NCI-H774 (cell line): ENCODE measurements around the gene CPSF4.
A peak's percentile ranks its signal among the peaks of the same experiment; 100 is the strongest.

ENCODE experiments used
- DNase-seq: peaks from one replicate; lab custom pipeline; 2025; lab: John Stamatoyannopoulos, UW

CPSF4 gene

DNA sequence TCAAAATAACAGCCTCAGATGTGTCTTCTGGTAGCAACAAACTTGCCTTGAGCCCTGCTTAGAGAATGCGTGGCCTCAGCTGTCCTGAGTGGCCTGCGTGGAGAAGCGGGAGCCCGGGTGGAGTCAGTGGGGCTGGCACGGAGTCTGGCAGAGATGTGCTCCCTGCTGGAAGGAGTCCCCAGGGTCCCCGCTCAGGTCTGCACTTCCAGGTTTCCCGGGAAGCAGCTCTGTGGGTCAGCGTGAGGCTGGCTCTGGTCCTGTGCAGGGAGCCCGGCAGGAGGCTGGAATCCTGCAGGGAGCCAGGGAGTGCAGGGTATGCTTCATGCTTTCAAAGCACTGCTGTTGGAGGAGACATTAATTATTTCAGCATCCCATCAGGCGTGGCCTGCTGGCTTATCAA, 10.1 kb downstream of the CPSF4 start:
- DNase-seq: no peak

GRCh38 chr7:99449326-99449725, 10.6 kb downstream of the CPSF4 start:
- no peak for DNase-seq

DNA sequence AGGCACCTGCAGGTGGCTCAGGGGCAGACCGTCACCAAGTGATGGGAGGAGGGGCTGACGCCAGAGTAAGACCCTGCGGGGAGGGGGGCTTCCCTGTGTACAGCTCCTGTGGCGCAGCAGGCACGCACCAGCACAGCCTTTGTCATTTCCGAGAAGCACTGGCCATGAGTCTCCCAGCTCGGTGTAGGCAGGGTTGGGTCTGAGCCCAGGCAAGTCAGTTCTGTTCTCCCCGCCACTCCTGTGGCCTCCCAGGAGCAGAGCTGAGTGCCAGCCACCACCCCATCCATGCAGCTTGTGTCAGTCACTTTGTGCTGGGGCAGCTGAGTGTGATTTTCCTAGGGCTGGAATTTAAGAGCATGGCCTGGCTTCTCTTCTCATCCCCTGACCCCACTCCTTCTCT, 13.2 kb downstream of the CPSF4 start:
- DNase-seq: no peak

- DNase-seq: no peak
These were observed 13.8 kb downstream of the CPSF4 start for GRCh38 chr7:99452541-99452940.

DNA sequence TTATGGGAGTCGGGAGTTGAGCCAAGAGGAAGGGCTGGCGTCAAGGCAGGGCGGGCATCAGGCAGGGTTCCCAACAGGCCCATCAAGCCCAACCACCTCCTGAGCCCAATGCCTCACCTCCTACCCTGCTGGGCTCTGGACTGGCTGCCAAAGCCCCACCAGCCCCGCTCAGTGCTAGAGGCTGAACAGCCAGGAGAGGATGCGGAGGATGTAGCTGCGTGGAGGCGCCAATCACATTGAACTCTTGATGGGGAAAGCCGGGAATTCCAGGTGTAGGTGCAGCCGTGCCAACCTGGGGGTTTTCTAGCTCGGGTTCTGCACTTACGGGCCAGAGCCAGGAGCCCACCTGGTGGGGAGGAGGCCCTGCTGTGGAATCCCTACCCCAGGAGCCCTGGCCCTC, 14.4 kb downstream of the CPSF4 start:
- no peak for DNase-seq

GRCh38 chr7:99455874-99456273, 17.1 kb downstream of the CPSF4 start:
- DNase-seq: no peak

- no peak for DNase-seq
These were observed 17.5 kb downstream of the CPSF4 start for GRCh38 chr7:99456288-99456687.

DNA sequence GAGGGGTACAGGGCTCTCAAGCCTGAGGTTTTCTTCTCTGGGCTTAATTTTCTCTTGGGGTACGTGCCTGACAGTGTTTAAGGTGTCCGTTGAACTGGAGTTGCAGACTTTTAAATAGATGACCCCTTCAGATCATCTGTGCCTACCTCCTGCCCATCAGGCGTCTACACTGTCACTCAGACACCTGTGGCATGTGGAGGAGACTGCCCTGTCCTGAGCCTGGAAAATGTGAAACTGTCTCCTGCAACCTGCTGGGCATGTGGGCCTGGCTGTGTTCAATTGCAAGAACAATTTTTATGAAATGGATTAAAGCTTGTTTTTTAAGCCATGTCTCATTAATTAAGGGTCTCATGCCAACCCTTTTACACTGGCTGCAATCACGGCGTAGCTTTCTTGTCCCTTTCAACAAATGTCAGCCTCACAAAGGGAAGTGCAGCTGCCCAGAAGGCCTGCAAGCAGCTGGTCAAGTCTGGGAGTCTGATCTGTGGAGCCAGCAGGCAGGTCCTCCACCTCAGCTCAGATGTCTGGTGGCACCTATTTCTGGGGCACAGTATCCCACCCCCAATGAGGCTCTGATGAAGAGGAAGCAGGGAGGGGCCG, 18.4 kb downstream of the CPSF4 start:
- DNase-seq: no peak

- DNase-seq: no peak
These were observed 19.1 kb downstream of the CPSF4 start for GRCh38 chr7:99457650-99458493.

DNA sequence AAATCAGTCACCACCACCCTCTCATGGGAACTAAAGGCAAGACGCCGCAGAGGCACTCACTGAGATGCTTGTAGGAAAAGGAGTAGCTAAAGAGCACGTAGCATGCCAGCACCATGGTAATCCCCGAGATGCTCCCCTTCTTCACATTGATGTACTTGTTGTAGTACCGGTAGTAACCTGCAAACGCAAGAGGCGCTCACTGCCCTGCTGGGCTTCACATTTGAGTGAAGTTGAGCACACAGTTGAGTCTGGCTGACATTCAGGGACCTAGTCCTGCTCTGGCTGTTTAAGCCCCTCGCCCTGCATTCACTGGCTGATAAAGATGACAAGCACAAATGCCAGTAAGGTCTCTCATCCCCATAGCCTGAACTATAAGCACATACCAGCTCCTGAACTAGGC, 20.3 kb downstream of the CPSF4 start:
- no peak for DNase-seq

DNA sequence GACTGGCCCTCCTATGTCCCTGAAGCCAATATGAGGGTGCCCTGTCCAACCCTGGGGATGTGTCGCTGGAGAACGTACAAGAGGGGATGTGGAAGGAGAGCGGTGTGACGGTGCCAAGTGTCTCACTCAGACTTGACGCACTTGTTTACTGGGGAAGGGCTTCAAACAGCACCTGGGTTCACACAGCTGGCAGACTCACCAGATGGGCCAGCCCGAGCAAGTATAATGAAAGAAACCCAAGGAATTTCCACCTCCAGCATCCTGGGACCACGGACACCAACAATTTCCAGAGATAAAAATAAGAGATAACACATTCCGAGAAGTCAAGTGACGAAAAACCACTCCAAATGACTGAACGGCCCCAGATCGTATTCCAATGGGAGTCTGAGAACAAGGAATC, 21.9 kb downstream of the CPSF4 start:
- no peak for DNase-seq

GRCh38 chr7:99461221-99461620, 22.5 kb downstream of the CPSF4 start:
- no peak for DNase-seq

DNA sequence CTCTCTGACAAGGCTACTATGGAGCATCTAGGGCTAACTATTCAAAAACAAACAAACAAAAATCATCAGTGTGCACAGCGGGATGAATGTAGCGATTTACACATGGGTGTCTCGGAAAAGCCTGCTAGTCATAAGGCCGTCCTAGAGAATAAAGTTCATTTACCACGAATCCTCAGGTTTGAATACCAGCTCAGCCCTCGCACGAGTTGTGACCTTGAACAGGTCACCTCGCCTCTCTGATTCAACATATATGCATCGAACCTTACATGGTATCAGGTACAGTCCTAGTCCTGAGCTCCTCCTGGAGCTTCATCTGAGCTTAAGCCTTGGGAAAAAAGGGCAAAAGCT, 26.7 kb downstream of the CPSF4 start:
- DNase-seq: no peak

- no peak for DNase-seq
These were observed 29.7 kb downstream of the CPSF4 start for GRCh38 chr7:99468336-99468918.

DNA sequence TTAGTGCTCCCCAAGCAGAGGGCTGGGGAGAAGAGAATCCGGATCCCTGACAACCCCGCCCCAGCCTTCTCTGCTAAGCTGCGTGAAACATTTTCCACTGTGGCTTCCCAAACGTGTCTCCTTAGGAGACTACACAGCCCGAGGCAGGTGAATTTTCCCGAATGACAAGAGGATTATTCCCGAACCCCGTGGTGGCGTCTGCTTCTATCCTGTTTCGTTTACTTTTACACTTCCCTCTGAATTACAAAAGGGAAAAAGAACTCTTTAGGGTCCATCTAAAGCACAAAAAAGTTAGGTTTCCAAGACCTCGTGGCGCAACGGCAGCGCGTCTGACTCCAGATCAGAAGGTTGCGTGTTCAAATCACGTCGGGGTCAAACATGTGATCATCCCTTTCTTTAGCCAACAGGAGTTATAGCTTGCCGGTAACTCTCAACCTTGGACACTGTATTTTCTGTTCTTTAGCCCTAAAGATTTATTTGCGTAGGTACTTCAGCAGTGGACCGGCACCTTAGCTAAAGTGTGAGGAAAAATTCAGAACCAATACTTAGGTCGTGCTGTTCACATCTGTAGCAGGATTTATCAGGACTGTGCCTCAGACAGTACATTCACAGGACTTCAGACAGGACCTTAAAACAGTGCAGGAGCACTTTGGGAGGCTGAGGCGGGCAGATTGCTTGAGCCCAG, 30.8 kb downstream of the CPSF4 start:
- no peak for DNase-seq

DNA sequence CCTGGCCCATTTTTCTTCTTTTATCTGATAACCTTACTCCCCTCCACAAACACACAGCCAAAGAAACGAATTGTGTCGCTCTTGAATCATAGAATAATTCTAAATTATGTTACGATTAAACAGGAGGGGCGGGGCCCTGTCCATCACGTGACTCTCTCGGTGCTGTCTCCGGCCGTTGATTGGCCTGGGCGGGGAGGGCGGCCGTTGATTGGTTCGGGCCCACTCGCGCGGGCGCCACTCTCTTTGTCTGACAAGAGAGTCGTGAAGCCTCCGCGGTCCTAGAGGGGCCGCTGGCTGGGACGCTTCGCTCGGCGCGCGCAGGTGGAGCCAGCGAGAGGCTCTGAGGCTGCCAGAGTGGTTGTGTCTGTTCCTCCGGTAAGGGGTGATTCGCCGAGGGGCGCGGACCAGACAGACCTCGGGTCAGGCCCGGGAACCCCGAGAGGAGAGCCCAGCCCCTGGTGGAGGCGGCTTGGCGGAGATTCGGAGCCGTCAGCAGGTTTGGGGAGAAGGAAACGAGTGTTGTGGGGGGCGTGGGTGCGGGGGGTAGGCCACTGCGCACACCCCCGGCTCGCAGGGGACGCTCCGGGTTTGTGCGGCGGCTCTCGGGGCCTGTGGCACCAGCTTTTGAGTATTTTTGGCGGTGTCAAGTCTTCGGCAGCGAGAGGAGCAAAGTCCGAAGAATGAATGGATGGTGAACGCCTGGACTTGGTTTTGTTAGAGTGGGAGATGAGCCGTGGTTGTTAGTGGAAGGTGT, 34.0 kb downstream of the CPSF4 start, which contains the start of gene ZNF789:
Gene ZNF789 (plus strand): TSS at position 330 of the 754 bp plus-strand sequence. CDS start 3,567 bp downstream, outside the sequence.
- DNase-seq: peak; percentile 96

GRCh38 chr7:99473315-99473596, 34.5 kb downstream of the CPSF4 start:
- DNase-seq: peak; percentile 33

GRCh38 chr7:99476107-99476506, 37.4 kb downstream of the CPSF4 start:
- no peak for DNase-seq

DNA sequence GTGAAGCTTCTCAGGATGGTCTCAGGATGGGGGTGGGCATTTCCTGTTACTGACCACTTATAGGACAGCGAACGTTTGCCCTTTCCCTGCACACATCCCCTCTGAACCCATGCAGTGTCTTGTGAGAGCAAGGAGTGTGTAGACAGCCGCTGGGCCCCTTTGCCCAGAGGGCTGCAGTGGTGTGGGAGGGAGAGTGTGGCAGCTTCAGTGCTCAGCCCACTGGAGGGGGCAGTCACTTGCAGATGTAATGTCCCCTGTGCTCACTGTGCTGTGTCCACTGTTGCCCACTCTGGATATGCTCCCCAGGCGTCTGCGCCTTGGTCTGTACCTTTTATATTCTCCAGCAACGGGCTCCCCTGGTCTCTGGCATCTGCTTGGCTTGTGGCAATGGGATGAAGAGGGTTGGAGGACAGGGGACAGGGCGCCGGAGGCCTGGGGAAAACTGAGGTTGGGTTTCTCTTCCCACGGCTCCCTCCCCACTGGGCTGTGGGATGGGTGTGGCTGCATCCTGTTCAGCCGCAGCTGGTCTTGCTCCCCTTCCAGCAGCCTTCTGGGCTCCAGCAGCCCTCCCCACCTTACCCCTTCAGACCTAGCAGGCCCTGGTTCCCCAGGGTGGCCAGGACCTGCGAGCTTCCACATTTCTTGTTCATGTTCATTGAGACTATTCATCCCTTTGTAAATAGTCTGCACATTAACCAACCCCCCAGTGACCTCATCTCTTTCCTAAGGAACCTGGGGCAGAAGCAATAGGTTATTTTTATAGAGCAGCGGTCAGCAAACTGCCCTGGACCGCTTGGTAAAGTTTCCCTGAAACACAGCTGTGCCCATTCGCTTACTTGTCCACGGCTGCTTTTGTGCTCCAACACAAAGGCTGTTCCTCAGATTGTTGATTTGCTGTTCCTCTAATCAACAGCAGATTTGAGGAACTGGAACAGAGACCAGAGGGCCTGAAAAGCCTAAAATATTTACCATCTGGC, 40.0 kb downstream of the CPSF4 start:
- no peak for DNase-seq

- no peak for DNase-seq
These were observed 46.4 kb downstream of the CPSF4 start for GRCh38 chr7:99485094-99485493.

GRCh38 chr7:99489235-99489634, 50.5 kb downstream of the CPSF4 start:
- DNase-seq: no peak
